Measurements from ENCODE around the gene IFNGR2. TPM values are rescaled to one million over a fixed set of nuclear protein-coding genes. Genes with fewer than 3 reads are reported as not detected.

Gene IFNGR2
- total and polyA plus RNA-seq, 2 of the 13 experiments (the other 11 are each of a cell fraction or from before 2014, with no cell fraction given) = 61.3 to 117 TPM

DNA sequence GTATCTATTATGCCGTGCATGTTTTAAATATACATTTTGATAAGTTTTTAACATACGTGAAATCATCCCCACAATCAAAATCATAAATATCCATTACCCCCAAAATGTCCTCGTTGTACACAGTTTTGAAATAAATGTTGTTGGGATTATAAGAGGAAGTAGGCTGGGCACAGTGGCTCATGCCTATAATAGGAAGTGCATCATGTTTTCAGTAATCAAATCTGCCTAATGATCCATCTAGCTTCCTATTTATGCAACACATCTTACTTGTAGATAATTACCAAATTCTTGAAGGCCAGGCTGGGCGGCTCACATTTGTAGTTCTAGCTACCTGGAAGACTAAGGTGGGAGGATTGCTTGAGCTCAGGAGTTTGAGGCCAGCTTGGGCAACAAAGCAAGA, 15.0 kb upstream of the IFNGR2 start (continued):
- TF ChIP-seq, protein P1, sequence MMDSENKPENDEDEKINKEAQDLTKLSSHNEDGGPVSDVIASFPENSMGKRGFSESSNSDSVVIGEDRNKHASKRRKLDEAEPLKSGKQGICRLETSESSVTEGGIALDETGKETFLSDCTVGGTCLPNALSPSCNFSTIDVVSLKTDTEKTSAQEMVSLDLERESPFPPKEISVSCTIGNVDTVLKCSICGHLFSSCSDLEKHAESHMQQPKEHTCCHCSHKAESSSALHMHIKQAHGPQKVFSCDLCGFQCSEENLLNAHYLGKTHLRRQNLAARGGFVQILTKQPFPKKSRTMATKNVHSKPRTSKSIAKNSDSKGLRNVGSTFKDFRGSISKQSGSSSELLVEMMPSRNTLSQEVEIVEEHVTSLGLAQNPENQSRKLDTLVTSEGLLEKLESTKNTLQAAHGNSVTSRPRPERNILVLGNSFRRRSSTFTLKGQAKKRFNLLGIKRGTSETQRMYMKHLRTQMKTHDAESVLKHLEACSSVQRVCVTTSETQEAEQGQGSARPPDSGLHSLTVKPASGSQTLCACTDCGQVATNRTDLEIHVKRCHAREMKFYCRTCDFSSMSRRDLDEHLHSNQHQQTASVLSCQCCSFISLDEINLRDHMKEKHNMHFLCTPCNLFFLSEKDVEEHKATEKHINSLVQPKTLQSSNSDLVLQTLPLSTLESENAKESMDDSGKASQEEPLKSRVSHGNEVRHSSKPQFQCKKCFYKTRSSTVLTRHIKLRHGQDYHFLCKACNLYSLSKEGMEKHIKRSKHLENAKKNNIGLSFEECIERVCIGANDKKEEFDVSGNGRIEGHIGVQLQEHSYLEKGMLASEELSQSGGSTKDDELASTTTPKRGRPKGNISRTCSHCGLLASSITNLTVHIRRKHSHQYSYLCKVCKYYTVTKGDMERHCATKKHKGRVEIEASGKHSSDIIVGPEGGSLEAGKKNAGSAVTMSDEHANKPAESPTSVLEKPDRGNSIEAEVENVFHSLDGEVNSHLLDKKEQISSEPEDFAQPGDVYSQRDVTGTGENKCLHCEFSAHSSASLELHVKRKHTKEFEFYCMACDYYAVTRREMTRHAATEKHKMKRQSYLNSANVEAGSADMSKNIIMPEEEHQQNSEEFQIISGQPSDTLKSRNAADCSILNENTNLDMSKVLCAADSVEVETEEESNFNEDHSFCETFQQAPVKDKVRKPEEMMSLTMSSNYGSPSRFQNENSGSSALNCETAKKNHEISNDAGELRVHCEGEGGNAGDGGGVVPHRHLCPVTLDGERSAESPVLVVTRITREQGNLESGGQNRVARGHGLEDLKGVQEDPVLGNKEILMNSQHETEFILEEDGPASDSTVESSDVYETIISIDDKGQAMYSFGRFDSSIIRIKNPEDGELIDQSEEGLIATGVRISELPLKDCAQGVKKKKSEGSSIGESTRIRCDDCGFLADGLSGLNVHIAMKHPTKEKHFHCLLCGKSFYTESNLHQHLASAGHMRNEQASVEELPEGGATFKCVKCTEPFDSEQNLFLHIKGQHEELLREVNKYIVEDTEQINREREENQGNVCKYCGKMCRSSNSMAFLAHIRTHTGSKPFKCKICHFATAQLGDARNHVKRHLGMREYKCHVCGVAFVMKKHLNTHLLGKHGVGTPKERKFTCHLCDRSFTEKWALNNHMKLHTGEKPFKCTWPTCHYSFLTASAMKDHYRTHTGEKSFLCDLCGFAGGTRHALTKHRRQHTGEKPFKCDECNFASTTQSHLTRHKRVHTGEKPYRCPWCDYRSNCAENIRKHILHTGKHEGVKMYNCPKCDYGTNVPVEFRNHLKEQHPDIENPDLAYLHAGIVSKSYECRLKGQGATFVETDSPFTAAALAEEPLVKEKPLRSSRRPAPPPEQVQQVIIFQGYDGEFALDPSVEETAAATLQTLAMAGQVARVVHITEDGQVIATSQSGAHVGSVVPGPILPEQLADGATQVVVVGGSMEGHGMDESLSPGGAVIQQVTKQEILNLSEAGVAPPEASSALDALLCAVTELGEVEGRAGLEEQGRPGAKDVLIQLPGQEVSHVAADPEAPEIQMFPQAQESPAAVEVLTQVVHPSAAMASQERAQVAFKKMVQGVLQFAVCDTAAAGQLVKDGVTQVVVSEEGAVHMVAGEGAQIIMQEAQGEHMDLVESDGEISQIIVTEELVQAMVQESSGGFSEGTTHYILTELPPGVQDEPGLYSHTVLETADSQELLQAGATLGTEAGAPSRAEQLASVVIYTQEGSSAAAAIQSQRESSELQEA (CRISPR knock-in tag; IDR thresholded peaks at IDR 0.05; ENCODE audit: not compliant biosample characterization) = no peak
- TF ChIP-seq NR3C1 (CRISPR knock-in tag; IDR thresholded peaks at IDR 0.05) = no peak

DNA sequence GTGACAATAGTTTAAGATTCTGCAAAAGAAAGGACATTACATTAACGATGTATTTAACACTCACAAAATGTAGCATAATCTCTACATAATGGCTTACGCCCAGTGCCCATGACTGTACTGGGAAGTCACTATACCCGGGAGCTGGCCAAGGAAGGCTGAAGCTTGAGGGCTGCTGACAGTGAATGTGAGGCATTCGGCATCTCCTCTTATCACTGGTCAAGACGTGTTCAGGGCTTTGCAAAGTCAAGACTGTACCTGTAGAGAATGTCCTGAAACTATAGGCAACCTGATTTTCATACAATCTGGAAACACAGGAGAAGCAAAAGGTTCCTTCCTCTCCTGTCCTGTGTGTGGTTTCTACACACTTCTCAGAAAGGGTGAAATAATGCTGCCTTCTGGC, 12.7 kb upstream of the IFNGR2 start:
- no peaks in the 10 kb centered on the region for H3K79me2 ChIP-seq (ENCODE audit: insufficient read depth, low read length)
- H3K27ac ChIP-seq (ENCODE audit: extremely low read length, insufficient read depth, low read length) = no peak overlapping the region
- H3K9me3 ChIP-seq (ENCODE audit: low read length) = no peaks in the 10 kb centered on the region
- H3K27me3 ChIP-seq (ENCODE audit: control insufficient read depth in 1 of 2, insufficient read depth in 2 of 2, low read length in 2 of 2) = no peaks in the 10 kb centered on the region
- 30% methylated on average over 5 of the region's 5 CpGs for WGBS (ENCODE audit: low lambda C conversion rate)
- BruUV-seq (replicated peaks) = no TSS peak
- H3K36me3 ChIP-seq (replicated peaks in 1 of 2; ENCODE audit: control insufficient read depth in 1 of 2, insufficient read depth in 2 of 2, low read length in 2 of 2) = no peaks in the 10 kb centered on the region
- ChIA-PET POLR2A (no interaction called here), CTCF (ENCODE audit: low intra/inter-chr PET ratio, low total read pairs) (no interaction called here)
- H2AFZ ChIP-seq (ENCODE audit: low read length) = no peak overlapping the region
- FAIRE-seq (no peak), DNase-seq (ENCODE audit: low spot score) (no peak), ATAC-seq (no peak)
- in situ Hi-C loops (cut with HindIII; ENCODE audit: extremely low pct_ligation_motif_present, low pct_unique_long_range_greater_than_20kb) (no loop called here), intact Hi-C loops (cut with micrococcal nuclease; ENCODE audit: unreplicated experiment) (no loop called here)
- no peak overlapping the region for H3K9ac ChIP-seq (ENCODE audit: insufficient read depth, low read depth, low read length)
- H3K4me2 ChIP-seq (ENCODE audit: low read depth, low read length) = no peak overlapping the region
- H3K4me3 ChIP-seq (replicated peaks in 1 of 3; ENCODE audit: insufficient read depth in 1 of 3, low read depth in 2 of 3, low read length in 3 of 3) = no peak overlapping the region
- TF ChIP-seq ZNF160 (CRISPR knock-in tag; IDR thresholded peaks at IDR 0.05) (no peak), KAT8 (CRISPR knock-in tag; IDR thresholded peaks at IDR 0.05) (no peak), ARNT (IDR thresholded peaks at IDR 0.05) (no peak), ZNF331 (CRISPR knock-in tag; IDR thresholded peaks at IDR 0.05) (no peak), SALL2 (CRISPR knock-in tag; IDR thresholded peaks at IDR 0.05) (no peak), PHB2 (IDR thresholded peaks at IDR 0.05; ENCODE audit: partially characterized antibody) (no peak), CBX5 (CRISPR knock-in tag; IDR thresholded peaks at IDR 0.05; ENCODE audit: borderline replicate concordance) (no peak)
- TF ChIP-seq, protein P2, sequence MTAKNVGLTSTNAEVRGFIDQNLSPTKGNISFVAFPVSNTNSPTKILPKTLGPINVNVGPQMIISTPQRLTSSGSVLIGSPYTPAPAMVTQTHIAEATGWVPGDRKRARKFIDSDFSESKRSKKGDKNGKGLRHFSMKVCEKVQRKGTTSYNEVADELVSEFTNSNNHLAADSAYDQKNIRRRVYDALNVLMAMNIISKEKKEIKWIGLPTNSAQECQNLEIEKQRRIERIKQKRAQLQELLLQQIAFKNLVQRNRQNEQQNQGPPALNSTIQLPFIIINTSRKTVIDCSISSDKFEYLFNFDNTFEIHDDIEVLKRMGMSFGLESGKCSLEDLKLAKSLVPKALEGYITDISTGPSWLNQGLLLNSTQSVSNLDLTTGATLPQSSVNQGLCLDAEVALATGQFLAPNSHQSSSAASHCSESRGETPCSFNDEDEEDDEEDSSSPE (CRISPR knock-in tag; IDR thresholded peaks at IDR 0.05) = no peak
- H3K4me1 ChIP-seq (ENCODE audit: insufficient read depth, low read length) = peaks cover 35% of the 10 kb centered on the region
- H4K20me1 ChIP-seq (ENCODE audit: insufficient read depth, low read length) = no peaks in the 10 kb centered on the region

Data from HepG2 (cell line).